8988T (cell line): ENCODE results near the gene GCH1.

Source experiments
- DNase-seq: peaks from one replicate; pipeline ENCODE4 v3.0.0; 2011

Gene GCH1

GRCh38 chr14:54857830-54858269 is 44.8 kb downstream of the GCH1 start:
- no peak for DNase-seq

- DNase-seq = no peak
Observed at GRCh38 chr14:54856152-54856551, 46.5 kb downstream of the GCH1 start.

GRCh38 chr14:54854181-54854580 is 48.4 kb downstream of the GCH1 start:
- DNase-seq = no peak

GRCh38 chr14:54853339-54853738 is 49.3 kb downstream of the GCH1 start:
- no peak for DNase-seq

GRCh38 chr14:54852215-54852614 is 50.4 kb downstream of the GCH1 start:
- DNase-seq = no peak

GRCh38 chr14:54848910-54849309 is 53.7 kb downstream of the GCH1 start:
- no peak for DNase-seq

GRCh38 chr14:54845641-54846040 is 57.0 kb downstream of the GCH1 start:
- no peak for DNase-seq

GRCh38 chr14:54844479-54844878 is 58.1 kb downstream of the GCH1 start:
- no peak for DNase-seq

- no peak for DNase-seq
Observed at GRCh38 chr14:54840798-54841197, 61.8 kb downstream of the GCH1 start.

GRCh38 chr14:54840336-54840735 is 62.3 kb downstream of the GCH1 start:
- no peak for DNase-seq

GRCh38 chr14:54839701-54840119 is 62.9 kb downstream of the GCH1 start:
- no peak for DNase-seq

GRCh38 chr14:54838931-54839512 is 63.6 kb downstream of the GCH1 start:
- DNase-seq = no peak

GRCh38 chr14:54837508-54838149 is 65.0 kb downstream of the GCH1 start:
- DNase-seq = no peak

- no peak for DNase-seq
Observed at GRCh38 chr14:54836231-54836630, 66.4 kb downstream of the GCH1 start.

GRCh38 chr14:54834727-54835126 is 67.9 kb downstream of the GCH1 start:
- no peak for DNase-seq

GRCh38 chr14:54834081-54834480 is 68.5 kb downstream of the GCH1 start:
- DNase-seq = no peak

GRCh38 chr14:54830650-54831049 is 72.0 kb downstream of the GCH1 start:
- no peak for DNase-seq

GRCh38 chr14:54829486-54830224 is 73.0 kb downstream of the GCH1 start:
- no peak for DNase-seq

- DNase-seq = no peak
Observed at GRCh38 chr14:54828037-54828436, 74.6 kb downstream of the GCH1 start.

- no peak for DNase-seq
Observed at GRCh38 chr14:54823757-54824549, 78.7 kb downstream of the GCH1 start.

GRCh38 chr14:54822685-54823084 is 79.9 kb downstream of the GCH1 start:
- DNase-seq = no peak

GRCh38 chr14:54818201-54819133 is 84.2 kb downstream of the GCH1 start:
- no peak for DNase-seq
